Activated effector memory CD4-positive, alpha-beta T cell treated with Interleukin-2 at 50 U/mL for 16 hours (primary cell): ENCODE data around the gene DQX1.

Source experiments
- DNase-seq: peaks from one replicate; pipeline ENCODE4 v3.0.0-alpha.2; 2020

DQX1 gene

GRCh38 chr2:74507926-74508520, 18.0 kb downstream of the DQX1 start:
- no peak for DNase-seq

- peak; percentile 98 for DNase-seq
Observed at GRCh38 chr2:74507145-74507925, 18.7 kb downstream of the DQX1 start, which contains the start of gene PCGF1. Gene PCGF1, minus strand, starts transcription at chr2:74507695. Its CDS starts 27 bp downstream, at chr2:74507668.

- DNase-seq = no peak
Observed at GRCh38 chr2:74505448-74506246, 20.4 kb downstream of the DQX1 start.

GRCh38 chr2:74504591-74504990, 21.4 kb downstream of the DQX1 start:
- no peak for DNase-seq

GRCh38 chr2:74503506-74504475, 22.2 kb downstream of the DQX1 start:
- DNase-seq = no peak

- DNase-seq = no peak
Observed at GRCh38 chr2:74502720-74503505, 23.1 kb downstream of the DQX1 start.

GRCh38 chr2:74502147-74502719, 23.8 kb downstream of the DQX1 start:
- no peak for DNase-seq

- DNase-seq = no peak
Observed at GRCh38 chr2:74501335-74502071, 24.5 kb downstream of the DQX1 start.

GRCh38 chr2:74500578-74500946, 25.5 kb downstream of the DQX1 start:
- DNase-seq = no peak

- DNase-seq = no peak
Observed at GRCh38 chr2:74499940-74500577, 26.0 kb downstream of the DQX1 start.

- DNase-seq = no peak
Observed at GRCh38 chr2:74499267-74499939, 26.6 kb downstream of the DQX1 start, which contains the start of gene LBX2. Gene LBX2, minus strand, starts transcription at chr2:74499603. Its CDS starts 66 bp downstream, at chr2:74499537.

GRCh38 chr2:74498500-74499266, 27.3 kb downstream of the DQX1 start:
- no peak for DNase-seq

- DNase-seq = no peak
Observed at GRCh38 chr2:74497777-74498499, 28.1 kb downstream of the DQX1 start.

- no peak for DNase-seq
Observed at GRCh38 chr2:74496997-74497776, 28.8 kb downstream of the DQX1 start.

GRCh38 chr2:74495440-74495839, 30.6 kb downstream of the DQX1 start:
- no peak for DNase-seq

GRCh38 chr2:74493546-74493945, 32.5 kb downstream of the DQX1 start:
- DNase-seq = no peak
